ENCODE data around the gene RNGTT. TPM values are rescaled to one million over a fixed set of nuclear protein-coding genes. Genes with fewer than 3 reads are reported as not detected.
"Not testable (repeated sequence)": the region's sequence is repeated elsewhere in the genome, so short reads cannot be mapped to it uniquely, and the experiment has no call there.

The RNGTT gene
- total RNA-seq, 1 donor from 2014 or later = 14.6 TPM

DNA sequence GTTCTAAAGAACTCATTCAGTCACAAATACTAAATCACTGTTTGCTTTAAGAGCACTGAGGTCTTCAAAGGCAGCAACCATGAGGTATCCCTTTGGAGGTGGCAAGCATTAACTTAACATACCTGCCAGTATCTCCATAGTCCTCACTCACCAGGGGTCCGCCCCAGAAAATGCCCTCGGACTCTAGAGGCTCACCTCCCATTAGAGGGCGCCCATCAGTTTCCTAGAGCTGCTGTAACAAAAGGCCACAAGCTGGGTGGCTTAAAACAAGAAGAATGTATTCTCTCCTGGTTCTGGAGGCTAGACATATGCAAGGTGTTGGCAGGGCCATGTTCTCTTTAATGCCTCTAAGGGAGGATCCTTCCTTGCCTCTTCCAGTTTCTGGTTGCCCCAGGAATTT, 12.0 kb upstream of the RNGTT start:
- Mint-ChIP-seq H3K27ac (ENCODE audit: unreplicated experiment) (no peak overlapping the region), H3K4me3 (ENCODE audit: unreplicated experiment) (no peak overlapping the region), H3K36me3 (ENCODE audit: low read depth, unreplicated experiment) (no peaks in the 10 kb centered on the region), H3K27me3 (ENCODE audit: unreplicated experiment) (peaks cover 15% of the 10 kb centered on the region), H3K9me3 (ENCODE audit: unreplicated experiment) (no peaks in the 10 kb centered on the region), H3K4me1 (ENCODE audit: unreplicated experiment) (peaks cover 12% of the 10 kb centered on the region)
- DNase-seq (ENCODE audit: low spot score) = no peak
- TF ChIP-seq, protein P1, sequence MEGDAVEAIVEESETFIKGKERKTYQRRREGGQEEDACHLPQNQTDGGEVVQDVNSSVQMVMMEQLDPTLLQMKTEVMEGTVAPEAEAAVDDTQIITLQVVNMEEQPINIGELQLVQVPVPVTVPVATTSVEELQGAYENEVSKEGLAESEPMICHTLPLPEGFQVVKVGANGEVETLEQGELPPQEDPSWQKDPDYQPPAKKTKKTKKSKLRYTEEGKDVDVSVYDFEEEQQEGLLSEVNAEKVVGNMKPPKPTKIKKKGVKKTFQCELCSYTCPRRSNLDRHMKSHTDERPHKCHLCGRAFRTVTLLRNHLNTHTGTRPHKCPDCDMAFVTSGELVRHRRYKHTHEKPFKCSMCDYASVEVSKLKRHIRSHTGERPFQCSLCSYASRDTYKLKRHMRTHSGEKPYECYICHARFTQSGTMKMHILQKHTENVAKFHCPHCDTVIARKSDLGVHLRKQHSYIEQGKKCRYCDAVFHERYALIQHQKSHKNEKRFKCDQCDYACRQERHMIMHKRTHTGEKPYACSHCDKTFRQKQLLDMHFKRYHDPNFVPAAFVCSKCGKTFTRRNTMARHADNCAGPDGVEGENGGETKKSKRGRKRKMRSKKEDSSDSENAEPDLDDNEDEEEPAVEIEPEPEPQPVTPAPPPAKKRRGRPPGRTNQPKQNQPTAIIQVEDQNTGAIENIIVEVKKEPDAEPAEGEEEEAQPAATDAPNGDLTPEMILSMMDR (IDR thresholded peaks at IDR 0.05; ENCODE audit: unreplicated experiment) = no peak

DNA sequence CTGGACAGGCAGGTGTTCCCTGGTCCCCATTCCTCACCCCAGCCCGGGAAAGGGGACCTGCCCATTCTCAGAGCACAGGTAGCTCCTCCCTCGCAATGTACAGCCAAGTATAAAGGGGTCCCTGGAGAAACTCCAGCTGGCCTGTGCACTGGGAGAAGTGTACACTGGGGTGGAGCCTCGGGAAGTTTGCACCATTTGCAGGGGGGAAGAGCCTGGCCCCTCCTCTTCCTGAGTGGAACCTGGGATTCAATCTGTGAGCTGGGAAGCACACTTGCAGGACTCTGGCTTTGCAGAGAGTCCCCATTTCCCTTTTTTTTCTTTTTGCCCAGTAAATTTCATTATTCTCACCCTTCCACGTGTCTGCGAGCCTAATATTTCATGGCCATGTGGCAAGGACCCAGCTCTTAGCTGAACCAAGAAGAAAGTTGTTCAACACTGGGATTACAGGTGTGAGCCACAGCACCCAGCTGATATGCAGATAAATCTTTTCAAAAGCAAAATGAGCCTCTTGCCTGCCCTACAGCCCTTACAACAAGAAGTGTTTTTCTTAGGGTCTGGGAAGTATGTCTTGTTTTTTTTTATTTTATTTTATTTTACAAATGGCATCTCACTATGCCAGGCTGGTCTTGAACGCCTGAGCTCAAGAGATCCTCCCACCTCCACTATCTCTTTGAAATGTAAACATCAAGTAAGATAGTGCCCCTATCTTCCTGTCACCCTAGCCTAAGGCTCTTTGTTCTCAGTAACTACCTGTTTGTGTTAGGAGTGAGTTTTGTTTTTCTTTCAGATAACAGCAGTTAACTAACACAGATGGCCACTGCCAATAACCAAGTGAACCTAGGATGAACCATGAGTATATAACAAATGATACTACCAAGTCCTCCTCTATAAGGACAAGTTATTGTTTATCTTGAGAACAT, 9.3 kb upstream of the RNGTT start:
- Mint-ChIP-seq H3K36me3 (ENCODE audit: low read depth, unreplicated experiment) (peaks cover 5% of the 10 kb centered on the region), H3K9me3 (ENCODE audit: unreplicated experiment) (no peaks in the 10 kb centered on the region), H3K27ac (ENCODE audit: unreplicated experiment) (no peak overlapping the region), H3K27me3 (ENCODE audit: unreplicated experiment) (peaks cover 10% of the 10 kb centered on the region), H3K4me1 (ENCODE audit: unreplicated experiment) (peaks cover 12% of the 10 kb centered on the region), H3K4me3 (ENCODE audit: unreplicated experiment) (no peak overlapping the region)
- DNase-seq (ENCODE audit: low spot score) = no peak
- TF ChIP-seq, protein P1 (IDR thresholded peaks at IDR 0.05; ENCODE audit: unreplicated experiment) = no peak

DNA sequence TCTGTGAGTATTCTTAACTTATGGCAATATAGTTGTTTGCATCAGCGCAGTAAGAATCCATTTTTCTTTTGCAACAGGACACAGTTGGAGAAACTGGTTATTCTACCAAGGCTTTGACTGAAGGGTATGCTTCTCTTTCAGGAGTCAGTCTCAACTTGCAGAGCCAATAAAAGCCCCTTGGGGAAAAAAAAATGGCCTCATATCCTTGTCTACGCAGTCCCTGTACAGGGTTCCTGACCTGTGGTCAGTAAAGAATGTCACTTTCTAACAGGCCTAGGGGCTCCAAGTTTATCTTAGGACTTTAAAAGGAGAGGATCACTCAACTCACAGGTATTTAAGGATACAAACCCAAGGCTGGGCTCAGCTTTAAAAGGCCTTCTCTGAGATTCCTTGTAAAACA, 6.9 kb upstream of the RNGTT start:
- DNase-seq (ENCODE audit: low spot score) = no peak
- peaks cover under 1% of the 10 kb centered on the region for H3K9me3 Mint-ChIP-seq (ENCODE audit: unreplicated experiment)
- peaks cover 12% of the 10 kb centered on the region for H3K4me1 Mint-ChIP-seq (ENCODE audit: unreplicated experiment)
- H3K36me3 Mint-ChIP-seq (ENCODE audit: low read depth, unreplicated experiment) = peaks cover 7% of the 10 kb centered on the region
- H3K27me3 Mint-ChIP-seq (ENCODE audit: unreplicated experiment) = peaks cover 13% of the 10 kb centered on the region
- no peak overlapping the region for H3K27ac Mint-ChIP-seq (ENCODE audit: unreplicated experiment)
- TF ChIP-seq, protein P1 (IDR thresholded peaks at IDR 0.05; ENCODE audit: unreplicated experiment) = no peak
- H3K4me3 Mint-ChIP-seq (ENCODE audit: unreplicated experiment) = no peak overlapping the region

DNA sequence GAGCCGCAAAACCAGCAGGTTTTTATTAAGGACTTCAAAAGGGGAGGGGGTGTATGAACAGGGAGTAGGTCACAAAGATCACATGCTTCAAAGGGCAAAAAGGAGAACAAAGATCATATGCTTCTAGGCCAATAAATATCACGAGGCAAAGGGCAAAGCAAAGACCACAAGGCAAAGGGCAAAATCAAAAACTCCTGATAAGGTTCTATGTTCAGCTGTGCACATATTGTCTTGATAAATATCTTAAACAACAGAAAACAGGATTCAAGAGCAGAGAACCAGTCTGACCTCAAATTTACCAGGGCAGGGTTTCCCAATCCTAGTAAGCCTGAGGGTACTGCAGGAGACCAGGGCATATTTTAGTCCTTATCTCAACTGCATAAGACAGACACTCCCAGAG, 5.8 kb upstream of the RNGTT start:
- H3K27ac Mint-ChIP-seq (ENCODE audit: unreplicated experiment); H3K36me3 Mint-ChIP-seq (ENCODE audit: low read depth, unreplicated experiment); H3K9me3 Mint-ChIP-seq (ENCODE audit: unreplicated experiment); DNase-seq (ENCODE audit: low spot score); H3K4me3 Mint-ChIP-seq (ENCODE audit: unreplicated experiment): not testable (repeated sequence)
- Mint-ChIP-seq H3K4me1 (ENCODE audit: unreplicated experiment) (peaks cover 12% of the 10 kb centered on the region), H3K27me3 (ENCODE audit: unreplicated experiment) (peaks cover 12% of the 10 kb centered on the region)

DNA sequence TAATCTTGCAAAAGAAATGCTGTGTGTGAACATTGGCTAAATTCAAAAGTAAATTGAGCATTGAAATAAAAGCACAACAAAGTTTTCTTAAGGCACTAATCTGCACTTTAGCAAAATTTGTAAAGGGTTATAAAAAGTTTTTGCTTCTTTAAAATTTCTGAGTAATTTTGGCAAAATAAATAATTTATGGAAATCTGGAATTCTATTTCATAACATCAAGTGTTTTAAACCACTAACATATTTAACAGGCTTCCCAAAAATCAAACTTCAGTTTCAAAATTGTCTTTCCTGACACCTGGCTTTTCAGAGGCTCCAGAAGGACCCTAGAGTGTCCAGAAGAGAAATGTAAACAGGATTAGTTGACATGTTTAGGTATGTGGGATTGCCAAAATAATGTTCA, 4.5 kb upstream of the RNGTT start:
- peaks cover 14% of the 10 kb centered on the region for H3K4me1 Mint-ChIP-seq (ENCODE audit: unreplicated experiment)
- TF ChIP-seq, protein P1 (IDR thresholded peaks at IDR 0.05; ENCODE audit: unreplicated experiment) = no peak
- H3K9me3 Mint-ChIP-seq (ENCODE audit: unreplicated experiment) = peaks cover 4% of the 10 kb centered on the region
- peaks cover 12% of the 10 kb centered on the region for H3K27me3 Mint-ChIP-seq (ENCODE audit: unreplicated experiment)
- no peak for DNase-seq (ENCODE audit: low spot score)
- H3K27ac Mint-ChIP-seq (ENCODE audit: unreplicated experiment) = no peak overlapping the region
- H3K36me3 Mint-ChIP-seq (ENCODE audit: low read depth, unreplicated experiment) = peaks cover 10% of the 10 kb centered on the region
- H3K4me3 Mint-ChIP-seq (ENCODE audit: unreplicated experiment) = no peak overlapping the region

Data from endothelial cell (in vitro differentiated cells).